PC-9 (cell line): ENCODE results near the gene EFCAB9.

Source experiments
- EZH2 ChIP-seq: fragments of 200-600 bp; sonication (generic); IDR thresholded peaks from 2 replicates; pipeline ENCODE4 v1.8.0; 2017; ENCODE audit warnings: antibody characterized with exemption, low read depth
- TF ChIP-seq, protein P1 (sequence below): fragments of 200-600 bp; sonication (generic); conservative IDR thresholded peaks from 2 replicates; pipeline ENCODE4 v1.6.1; 2017; ENCODE audit warnings: mixed run types, antibody characterized with exemption, mild to moderate bottlenecking, moderate library complexity

DNA sequence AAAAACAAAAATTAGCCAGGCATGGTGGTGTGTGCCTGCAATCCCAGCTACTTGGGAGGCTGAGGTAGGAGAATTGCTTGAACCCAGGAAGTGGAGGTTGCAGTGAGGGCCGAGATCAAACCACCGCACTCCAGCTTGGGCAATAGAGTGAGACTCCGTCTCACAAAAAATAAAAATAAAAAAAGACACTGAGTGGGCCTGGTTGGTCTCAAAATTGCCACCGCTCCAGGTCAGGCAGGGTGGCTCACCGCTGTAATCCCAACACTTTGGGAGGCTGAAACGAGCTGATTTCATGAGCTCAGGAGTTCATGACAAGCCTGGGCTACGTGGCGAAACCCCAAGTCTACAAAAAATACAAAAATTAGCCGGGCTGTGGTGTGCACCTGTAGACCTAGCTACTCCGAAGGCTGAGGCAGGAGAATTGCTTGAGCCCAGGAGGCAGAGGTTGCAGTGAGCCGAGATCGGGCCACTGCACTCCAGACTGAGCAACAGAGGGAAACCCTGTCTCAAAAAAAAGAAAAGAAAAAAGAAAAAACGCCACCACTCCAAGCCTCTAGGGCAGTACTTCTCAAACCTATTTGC is 7.8 kb upstream of the EFCAB9 start:
- TF ChIP-seq, protein P1, sequence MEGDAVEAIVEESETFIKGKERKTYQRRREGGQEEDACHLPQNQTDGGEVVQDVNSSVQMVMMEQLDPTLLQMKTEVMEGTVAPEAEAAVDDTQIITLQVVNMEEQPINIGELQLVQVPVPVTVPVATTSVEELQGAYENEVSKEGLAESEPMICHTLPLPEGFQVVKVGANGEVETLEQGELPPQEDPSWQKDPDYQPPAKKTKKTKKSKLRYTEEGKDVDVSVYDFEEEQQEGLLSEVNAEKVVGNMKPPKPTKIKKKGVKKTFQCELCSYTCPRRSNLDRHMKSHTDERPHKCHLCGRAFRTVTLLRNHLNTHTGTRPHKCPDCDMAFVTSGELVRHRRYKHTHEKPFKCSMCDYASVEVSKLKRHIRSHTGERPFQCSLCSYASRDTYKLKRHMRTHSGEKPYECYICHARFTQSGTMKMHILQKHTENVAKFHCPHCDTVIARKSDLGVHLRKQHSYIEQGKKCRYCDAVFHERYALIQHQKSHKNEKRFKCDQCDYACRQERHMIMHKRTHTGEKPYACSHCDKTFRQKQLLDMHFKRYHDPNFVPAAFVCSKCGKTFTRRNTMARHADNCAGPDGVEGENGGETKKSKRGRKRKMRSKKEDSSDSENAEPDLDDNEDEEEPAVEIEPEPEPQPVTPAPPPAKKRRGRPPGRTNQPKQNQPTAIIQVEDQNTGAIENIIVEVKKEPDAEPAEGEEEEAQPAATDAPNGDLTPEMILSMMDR, result no peak
- no peak for TF ChIP-seq EZH2
